SK-N-SH treated with all-trans-retinoic acid at 6 μM for 48 hours (cell line): ENCODE data around the gene APC2.

ENCODE experiments used
- ATAC-seq: fragments of 200-7000 bp; cut with Tn5 transposase; 3 replicates; pipeline ENCODE4 v1.9.1; 2020; ENCODE audit warnings: mild to moderate bottlenecking, moderate library complexity
- ARNTL ChIP-seq: fragments of 450-650 bp; formaldehyde crosslinking; IDR thresholded peaks from 2 replicates; pipeline ENCODE4 v1.5.0; 2020; ENCODE audit warnings: low read depth, mild to moderate bottlenecking, moderate library complexity, borderline replicate concordance
- BACH2 ChIP-seq: fragments of 250-450 bp; sonication (Bioruptor Pico); IDR thresholded peaks from 2 replicates; pipeline ENCODE4 v1.9.0; 2021; ENCODE audit warnings: mild to moderate bottlenecking, borderline replicate concordance
- CSDC2 ChIP-seq: fragments of 250-450 bp; sonication (Bioruptor Pico); IDR thresholded peaks from 2 replicates; pipeline ENCODE4 v1.5.0; 2020; ENCODE audit warnings: mild to moderate bottlenecking, moderate library complexity
- ESRRG ChIP-seq: fragments of 250-450 bp; sonication (Bioruptor Pico); IDR thresholded peaks from 2 replicates; pipeline ENCODE4 v1.6.1; 2021; ENCODE audit warnings: mild to moderate bottlenecking
- GLIS3 ChIP-seq: fragments of 250-450 bp; sonication (Bioruptor Pico); IDR thresholded peaks from 2 replicates; pipeline ENCODE4 v1.5.0; 2020; ENCODE audit warnings: mild to moderate bottlenecking, moderate library complexity
- ISL1 ChIP-seq: fragments of 250-450 bp; sonication (Bioruptor Pico); IDR thresholded peaks from 2 replicates; pipeline ENCODE4 v2.1.2; 2022; ENCODE audit warnings: mild to moderate bottlenecking, moderate library complexity
- OSR1 ChIP-seq: fragments of 250-450 bp; sonication (Bioruptor Pico); IDR thresholded peaks from 2 replicates; pipeline ENCODE4 v1.8.0; 2022; ENCODE audit warnings: moderate library complexity, mild to moderate bottlenecking, inconsistent platforms
- PATZ1 ChIP-seq: fragments of 250-450 bp; sonication (Bioruptor Pico); IDR thresholded peaks from 2 replicates; pipeline ENCODE4 v1.8.0; 2020; ENCODE audit warnings: mild to moderate bottlenecking, moderate library complexity, borderline replicate concordance
- POU6F1 ChIP-seq: fragments of 250-450 bp; sonication (Bioruptor Pico); IDR thresholded peaks from 2 replicates; pipeline ENCODE4 v1.8.0; 2021; ENCODE audit warnings: low read depth, mild to moderate bottlenecking, moderate library complexity, borderline replicate concordance
- PPARA ChIP-seq: fragments of 250-450 bp; sonication (Bioruptor Pico); IDR thresholded peaks from 2 replicates; pipeline ENCODE4 v1.5.0; 2020; ENCODE audit warnings: mild to moderate bottlenecking, borderline replicate concordance
- RARB ChIP-seq: fragments of 250-450 bp; sonication (Bioruptor Pico); IDR thresholded peaks from 2 replicates; pipeline ENCODE4 v1.8.0; 2021; ENCODE audit warnings: mild to moderate bottlenecking, moderate library complexity
- TCF4 ChIP-seq: fragments of 250-450 bp; sonication (Bioruptor Pico); IDR thresholded peaks from 2 replicates; pipeline ENCODE4 v1.8.0; 2021; ENCODE audit warnings: mild to moderate bottlenecking, moderate library complexity, borderline replicate concordance
- TOX ChIP-seq: fragments of 250-450 bp; sonication (Bioruptor Pico); IDR thresholded peaks from 2 replicates; pipeline ENCODE4 v1.8.0; 2021; ENCODE audit warnings: mild to moderate bottlenecking, moderate library complexity, borderline replicate concordance
- ZC3H10 ChIP-seq: fragments of 250-450 bp; sonication (Bioruptor Pico); IDR thresholded peaks from 2 replicates; pipeline ENCODE4 v1.5.1; 2021; ENCODE audit warnings: mild to moderate bottlenecking, moderate library complexity
- ZFP3 ChIP-seq: fragments of 250-450 bp; sonication (Bioruptor Pico); IDR thresholded peaks from 2 replicates; pipeline ENCODE4 v1.5.0; 2020; ENCODE audit warnings: mild to moderate bottlenecking, moderate library complexity
- ZFP30 ChIP-seq: fragments of 450-650 bp; formaldehyde crosslinking; IDR thresholded peaks from 2 replicates; pipeline ENCODE4 v1.5.0; 2022; ENCODE audit warnings: mild to moderate bottlenecking, moderate library complexity
- ZNF565 ChIP-seq: fragments of 450-650 bp; formaldehyde crosslinking; conservative IDR thresholded peaks from 2 replicates; pipeline ENCODE4 v1.5.0; 2020; ENCODE audit warnings: low read depth, mild to moderate bottlenecking, moderate library complexity
- TF ChIP-seq, protein P1 (sequence below): fragments of 250-450 bp; sonication (Bioruptor Pico); IDR thresholded peaks from 2 replicates; pipeline ENCODE4 v1.5.1; 2020; ENCODE audit warnings: low read depth, mild to moderate bottlenecking, moderate library complexity
- TF ChIP-seq, protein P2 (sequence below): fragments of 250-450 bp; sonication (Bioruptor Pico); IDR thresholded peaks from 2 replicates; pipeline ENCODE4 v1.5.0; 2020; ENCODE audit warnings: mild to moderate bottlenecking, moderate library complexity

APC2 gene

DNA sequence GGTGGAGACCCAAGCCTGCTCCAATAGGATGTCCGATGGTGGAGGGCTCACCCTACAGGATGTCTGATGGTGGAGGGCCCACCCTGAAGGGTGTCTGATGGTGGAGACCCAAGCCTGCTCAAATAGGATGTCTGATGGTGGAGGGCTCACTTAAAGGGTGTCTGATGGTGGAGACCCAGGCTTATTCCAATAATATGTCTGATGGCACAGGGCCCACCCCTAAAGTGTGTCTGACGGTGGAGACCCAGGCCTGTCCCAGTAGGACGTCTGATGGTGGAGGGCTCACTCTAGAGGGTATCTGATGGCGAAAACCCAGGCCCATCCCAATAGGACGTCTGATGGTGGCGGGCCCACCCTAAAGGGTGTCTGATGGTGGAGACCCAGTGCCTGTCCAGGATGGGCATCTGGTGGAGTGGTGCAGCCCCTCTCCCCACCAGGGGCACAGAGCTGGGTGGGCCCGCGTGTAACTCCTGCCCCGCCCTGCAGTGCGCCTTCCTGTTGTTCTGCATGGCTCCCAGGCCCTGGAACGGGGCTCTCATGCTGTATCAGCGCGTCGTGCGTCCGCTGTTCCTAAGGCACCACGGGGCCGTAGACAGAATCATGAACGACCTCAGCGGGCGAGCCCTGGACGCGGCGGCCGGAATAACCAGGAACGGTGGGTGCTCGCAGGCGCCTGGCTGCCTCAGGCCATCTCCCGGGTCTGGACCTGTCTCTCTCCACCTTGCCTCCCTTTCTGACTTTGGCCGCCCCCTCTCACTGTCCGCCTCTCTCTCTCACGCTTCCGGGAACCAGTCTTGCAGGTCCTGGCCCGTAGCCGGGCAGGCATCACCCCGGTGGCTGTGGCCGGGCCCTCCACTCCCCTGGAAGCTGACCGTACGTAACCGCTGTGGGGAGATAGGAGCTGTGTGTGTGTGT, 46.1 kb downstream of the APC2 start:
- TF ChIP-seq BACH2 (no peak), OSR1 (CRISPR knock-in tag) (no peak), ESRRG (CRISPR knock-in tag) (no peak), ARNTL (CRISPR knock-in tag) (no peak), PATZ1 (CRISPR knock-in tag) (no peak), ZC3H10 (no peak), ZNF565 (CRISPR knock-in tag) (no peak), RARB (CRISPR knock-in tag) (no peak), ZFP30 (CRISPR knock-in tag) (no peak), ZFP3 (CRISPR knock-in tag) (no peak), CSDC2 (no peak)
- no peak for ATAC-seq

DNA sequence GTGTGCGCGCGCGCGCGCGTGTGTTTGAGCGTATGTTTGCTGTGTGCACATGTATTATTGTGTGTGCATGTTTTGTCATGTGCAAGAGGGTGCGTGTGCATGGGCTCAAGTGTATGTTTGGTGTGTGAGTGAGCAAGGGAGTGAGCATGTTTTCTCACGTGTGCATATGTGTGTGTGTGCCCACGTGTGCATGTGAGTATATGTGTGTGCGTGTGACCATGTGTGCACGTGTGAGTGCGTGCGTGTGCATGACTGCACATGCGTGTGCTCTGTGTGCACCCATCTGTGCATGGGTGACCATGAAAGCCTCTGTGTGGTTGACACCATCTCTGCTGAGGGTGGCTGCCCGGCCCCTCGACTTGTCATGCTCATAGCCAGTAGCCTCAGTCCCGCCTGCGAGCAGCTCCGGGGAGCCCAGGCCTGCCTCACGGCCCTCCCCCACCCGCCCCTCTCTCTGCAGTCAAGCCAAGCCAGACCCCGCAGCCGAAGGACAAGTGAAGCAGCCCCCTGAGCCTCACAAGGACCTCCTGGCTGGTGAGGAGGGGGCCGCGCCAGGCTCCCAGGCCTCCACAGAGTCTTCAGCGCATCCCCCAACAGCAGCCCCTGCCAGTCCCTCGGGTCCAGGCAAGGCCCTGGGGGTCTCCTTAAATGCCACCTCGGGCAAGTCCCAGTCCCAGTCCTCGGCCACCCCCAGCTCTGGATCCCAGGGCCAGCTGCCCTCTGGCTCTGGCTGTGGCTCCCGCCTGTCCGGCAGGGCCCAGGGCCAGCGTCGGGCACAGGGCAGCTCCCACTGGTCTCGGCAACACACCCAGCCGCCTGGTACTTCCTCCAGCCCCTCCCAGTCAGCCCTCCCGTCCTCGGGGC, 47.0 kb downstream of the APC2 start:
- no peak for ATAC-seq

More for the DNA sequence above, 47.0 kb downstream of the APC2 start:
- TF ChIP-seq TOX = no peak
- no peak for TF ChIP-seq ARNTL (CRISPR knock-in tag)
- TF ChIP-seq ZC3H10 = no peak
- no peak for TF ChIP-seq ZFP3 (CRISPR knock-in tag)
- no peak for TF ChIP-seq BACH2
- no peak for TF ChIP-seq ZNF565 (CRISPR knock-in tag)
- no peak for TF ChIP-seq GLIS3 (CRISPR knock-in tag)
- TF ChIP-seq TCF4 (CRISPR knock-in tag) = no peak
- TF ChIP-seq PATZ1 (CRISPR knock-in tag) = no peak
- TF ChIP-seq, protein P1, sequence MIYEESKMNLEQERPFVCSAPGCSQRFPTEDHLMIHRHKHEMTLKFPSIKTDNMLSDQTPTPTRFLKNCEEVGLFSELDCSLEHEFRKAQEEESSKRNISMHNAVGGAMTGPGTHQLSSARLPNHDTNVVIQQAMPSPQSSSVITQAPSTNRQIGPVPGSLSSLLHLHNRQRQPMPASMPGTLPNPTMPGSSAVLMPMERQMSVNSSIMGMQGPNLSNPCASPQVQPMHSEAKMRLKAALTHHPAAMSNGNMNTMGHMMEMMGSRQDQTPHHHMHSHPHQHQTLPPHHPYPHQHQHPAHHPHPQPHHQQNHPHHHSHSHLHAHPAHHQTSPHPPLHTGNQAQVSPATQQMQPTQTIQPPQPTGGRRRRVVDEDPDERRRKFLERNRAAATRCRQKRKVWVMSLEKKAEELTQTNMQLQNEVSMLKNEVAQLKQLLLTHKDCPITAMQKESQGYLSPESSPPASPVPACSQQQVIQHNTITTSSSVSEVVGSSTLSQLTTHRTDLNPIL = no peak
- TF ChIP-seq RARB (CRISPR knock-in tag) = no peak
- TF ChIP-seq POU6F1 (CRISPR knock-in tag) = no peak
- no peak for TF ChIP-seq ZFP30 (CRISPR knock-in tag)
- TF ChIP-seq CSDC2 = no peak
- no peak for TF ChIP-seq PPARA (CRISPR knock-in tag)
- no peak for TF ChIP-seq OSR1 (CRISPR knock-in tag)
- TF ChIP-seq, protein P2, sequence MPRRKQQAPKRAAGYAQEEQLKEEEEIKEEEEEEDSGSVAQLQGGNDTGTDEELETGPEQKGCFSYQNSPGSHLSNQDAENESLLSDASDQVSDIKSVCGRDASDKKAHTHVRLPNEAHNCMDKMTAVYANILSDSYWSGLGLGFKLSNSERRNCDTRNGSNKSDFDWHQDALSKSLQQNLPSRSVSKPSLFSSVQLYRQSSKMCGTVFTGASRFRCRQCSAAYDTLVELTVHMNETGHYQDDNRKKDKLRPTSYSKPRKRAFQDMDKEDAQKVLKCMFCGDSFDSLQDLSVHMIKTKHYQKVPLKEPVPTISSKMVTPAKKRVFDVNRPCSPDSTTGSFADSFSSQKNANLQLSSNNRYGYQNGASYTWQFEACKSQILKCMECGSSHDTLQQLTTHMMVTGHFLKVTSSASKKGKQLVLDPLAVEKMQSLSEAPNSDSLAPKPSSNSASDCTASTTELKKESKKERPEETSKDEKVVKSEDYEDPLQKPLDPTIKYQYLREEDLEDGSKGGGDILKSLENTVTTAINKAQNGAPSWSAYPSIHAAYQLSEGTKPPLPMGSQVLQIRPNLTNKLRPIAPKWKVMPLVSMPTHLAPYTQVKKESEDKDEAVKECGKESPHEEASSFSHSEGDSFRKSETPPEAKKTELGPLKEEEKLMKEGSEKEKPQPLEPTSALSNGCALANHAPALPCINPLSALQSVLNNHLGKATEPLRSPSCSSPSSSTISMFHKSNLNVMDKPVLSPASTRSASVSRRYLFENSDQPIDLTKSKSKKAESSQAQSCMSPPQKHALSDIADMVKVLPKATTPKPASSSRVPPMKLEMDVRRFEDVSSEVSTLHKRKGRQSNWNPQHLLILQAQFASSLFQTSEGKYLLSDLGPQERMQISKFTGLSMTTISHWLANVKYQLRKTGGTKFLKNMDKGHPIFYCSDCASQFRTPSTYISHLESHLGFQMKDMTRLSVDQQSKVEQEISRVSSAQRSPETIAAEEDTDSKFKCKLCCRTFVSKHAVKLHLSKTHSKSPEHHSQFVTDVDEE = no peak
- no peak for TF ChIP-seq ISL1 (CRISPR knock-in tag)
- TF ChIP-seq, all 23 proteins: peak for 0
